CD4-positive, alpha-beta T cell treated with Interleukin-12 subunit alpha and Interleukin-12 subunit beta, for 1 hour (primary cell): ENCODE results near the gene PMPCA.

Experiments used
- DNase-seq: peaks from one replicate; pipeline ENCODE4 v3.0.0-alpha.2; 2020

Gene PMPCA

GRCh38 chr9:136410500-136411287 lies at the start of gene PMPCA, which contains the start of gene ENTR1:
TSS of gene PMPCA (plus strand) at chr9:136410658. CDS start at chr9:136410669, 11 bp downstream.
TSS of gene ENTR1 (minus strand) at chr9:136410614. CDS start at chr9:136410397, 217 bp downstream.
- peak; percentile 95 for DNase-seq

GRCh38 chr9:136361047-136361753 lies 49.3 kb upstream of the PMPCA start:
- DNase-seq: no peak

GRCh38 chr9:136361754-136362449 lies 48.6 kb upstream of the PMPCA start:
- no peak for DNase-seq

- no peak for DNase-seq
Observed at GRCh38 chr9:136362450-136362784, 48.0 kb upstream of the PMPCA start.

GRCh38 chr9:136363106-136363948 lies 47.1 kb upstream of the PMPCA start, which contains the start of gene DNLZ:
TSS of gene DNLZ (minus strand) at chr9:136363744. CDS start at chr9:136363714, 30 bp downstream.
- DNase-seq: peak; percentile 95

GRCh38 chr9:136363949-136364748 lies 46.3 kb upstream of the PMPCA start:
- DNase-seq: no peak

GRCh38 chr9:136364942-136365774 lies 45.3 kb upstream of the PMPCA start:
- DNase-seq: no peak

GRCh38 chr9:136365775-136366222 lies 44.7 kb upstream of the PMPCA start:
- DNase-seq: no peak

- no peak for DNase-seq
Observed at GRCh38 chr9:136366826-136367225, 43.6 kb upstream of the PMPCA start.

GRCh38 chr9:136367296-136368145 lies 42.9 kb upstream of the PMPCA start:
- no peak for DNase-seq

- no peak for DNase-seq
Observed at GRCh38 chr9:136368190-136368589, 42.3 kb upstream of the PMPCA start.

GRCh38 chr9:136370037-136370436 lies 40.4 kb upstream of the PMPCA start:
- no peak for DNase-seq

GRCh38 chr9:136370687-136371532 lies 39.5 kb upstream of the PMPCA start:
- no peak for DNase-seq

- DNase-seq: no peak
Observed at GRCh38 chr9:136371533-136371880, 39.0 kb upstream of the PMPCA start.

- DNase-seq: no peak
Observed at GRCh38 chr9:136372006-136372405, 38.5 kb upstream of the PMPCA start.

GRCh38 chr9:136372561-136373299 lies 37.7 kb upstream of the PMPCA start:
- DNase-seq: no peak

GRCh38 chr9:136373300-136374182 lies 36.9 kb upstream of the PMPCA start, which contains the start of gene CARD9:
TSS of gene CARD9 (minus strand) at chr9:136373669. CDS start at chr9:136372078, 1,591 bp downstream.
- DNase-seq: peak; percentile 8
